ENCODE results near the gene GTPBP8. TPM values are rescaled to one million over a fixed set of nuclear protein-coding genes. Genes with fewer than 3 reads are reported as not detected.

Gene GTPBP8
- total RNA-seq, 2 donors from 2014 or later = 17.0 to 17.2 TPM

DNA sequence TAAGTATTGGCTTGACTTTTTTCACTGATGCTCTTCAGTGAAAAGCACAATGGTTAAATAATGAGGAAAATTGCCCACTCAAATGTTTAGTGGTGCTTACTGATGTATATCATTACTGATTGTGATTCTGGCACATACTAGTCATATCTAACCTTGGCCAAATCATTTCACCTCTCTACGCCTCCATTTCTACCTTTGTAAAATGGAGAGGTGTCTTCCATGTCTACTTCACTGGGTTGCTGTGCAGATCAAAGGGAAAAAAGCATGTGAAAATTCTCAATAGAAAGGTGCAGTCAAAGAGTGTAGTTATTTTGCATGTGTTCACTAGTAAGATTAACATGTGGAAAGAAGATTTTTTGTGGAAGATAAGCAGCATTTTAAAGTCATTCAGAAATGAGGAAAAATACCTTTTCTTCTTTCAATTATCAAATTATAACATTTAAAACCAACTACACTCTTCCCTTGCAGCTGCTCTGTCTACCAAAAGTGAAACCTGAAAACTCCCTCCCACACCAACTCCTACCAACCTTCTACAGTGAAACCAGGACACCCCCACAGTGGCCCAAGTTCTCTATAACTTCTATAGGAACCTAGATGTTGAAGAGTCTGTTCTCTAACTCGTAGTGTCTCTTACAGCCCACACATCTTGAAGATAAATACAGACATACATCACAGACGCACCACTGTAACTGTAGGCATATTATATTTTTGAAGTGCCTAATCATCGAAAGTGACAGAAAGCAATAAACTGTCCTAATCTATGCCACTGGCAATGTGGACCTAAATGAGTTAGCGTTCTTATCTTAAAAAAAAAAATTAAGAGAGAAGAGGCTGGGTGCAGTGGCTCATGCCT, 17.2 kb upstream of the GTPBP8 start:
- TF ChIP-seq, protein P1, sequence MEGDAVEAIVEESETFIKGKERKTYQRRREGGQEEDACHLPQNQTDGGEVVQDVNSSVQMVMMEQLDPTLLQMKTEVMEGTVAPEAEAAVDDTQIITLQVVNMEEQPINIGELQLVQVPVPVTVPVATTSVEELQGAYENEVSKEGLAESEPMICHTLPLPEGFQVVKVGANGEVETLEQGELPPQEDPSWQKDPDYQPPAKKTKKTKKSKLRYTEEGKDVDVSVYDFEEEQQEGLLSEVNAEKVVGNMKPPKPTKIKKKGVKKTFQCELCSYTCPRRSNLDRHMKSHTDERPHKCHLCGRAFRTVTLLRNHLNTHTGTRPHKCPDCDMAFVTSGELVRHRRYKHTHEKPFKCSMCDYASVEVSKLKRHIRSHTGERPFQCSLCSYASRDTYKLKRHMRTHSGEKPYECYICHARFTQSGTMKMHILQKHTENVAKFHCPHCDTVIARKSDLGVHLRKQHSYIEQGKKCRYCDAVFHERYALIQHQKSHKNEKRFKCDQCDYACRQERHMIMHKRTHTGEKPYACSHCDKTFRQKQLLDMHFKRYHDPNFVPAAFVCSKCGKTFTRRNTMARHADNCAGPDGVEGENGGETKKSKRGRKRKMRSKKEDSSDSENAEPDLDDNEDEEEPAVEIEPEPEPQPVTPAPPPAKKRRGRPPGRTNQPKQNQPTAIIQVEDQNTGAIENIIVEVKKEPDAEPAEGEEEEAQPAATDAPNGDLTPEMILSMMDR (IDR thresholded peaks at IDR 0.05) = no peak
- Histone ChIP-seq H3K4me1 (no peaks in the 10 kb centered on the region), H3K27me3 (no peaks in the 10 kb centered on the region), H3K36me3 (no peaks in the 10 kb centered on the region), H3K4me3 (peak overlapping the region; percentile 1), H3K27ac (peak overlapping the region; percentile 39), H3K9me3 (no peaks in the 10 kb centered on the region), H3K9ac (ENCODE audit: low read depth in 2 of 2, low read length in 2 of 2) (peak overlapping the region in 1 of 2 donors; percentile 9)
- no peak for DNase-seq
- intact Hi-C loops (cut with DNase I) = no loop called here

DNA sequence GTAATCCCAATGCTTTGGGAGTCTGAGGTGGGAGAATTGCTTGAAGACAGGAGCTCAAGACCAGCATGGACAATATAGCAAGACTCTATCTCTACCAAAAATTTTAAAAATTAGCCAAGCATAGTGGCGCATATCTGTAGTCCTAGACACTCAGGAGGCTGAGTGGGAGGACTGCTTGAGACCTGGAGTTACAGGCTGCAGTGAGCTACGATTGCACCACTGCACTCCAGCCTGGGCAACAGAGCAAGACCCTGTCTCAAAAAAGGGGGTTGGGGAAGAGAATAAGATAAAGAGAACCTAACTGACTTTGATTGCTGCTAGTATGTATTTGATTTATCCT, 16.6 kb upstream of the GTPBP8 start:
- DNase-seq = no peak
- Histone ChIP-seq H3K36me3 (no peaks in the 10 kb centered on the region), H3K27ac (peak overlapping the region; percentile 39), H3K9me3 (no peaks in the 10 kb centered on the region), H3K4me1 (no peaks in the 10 kb centered on the region), H3K9ac (ENCODE audit: low read depth in 2 of 2, low read length in 2 of 2) (peak overlapping the region in 1 of 2 donors; percentile 9), H3K4me3 (peak overlapping the region; percentile 1), H3K27me3 (no peaks in the 10 kb centered on the region)
- TF ChIP-seq, protein P1 (IDR thresholded peaks at IDR 0.05) = no peak
- intact Hi-C loops (cut with DNase I) = no loop called here

DNA sequence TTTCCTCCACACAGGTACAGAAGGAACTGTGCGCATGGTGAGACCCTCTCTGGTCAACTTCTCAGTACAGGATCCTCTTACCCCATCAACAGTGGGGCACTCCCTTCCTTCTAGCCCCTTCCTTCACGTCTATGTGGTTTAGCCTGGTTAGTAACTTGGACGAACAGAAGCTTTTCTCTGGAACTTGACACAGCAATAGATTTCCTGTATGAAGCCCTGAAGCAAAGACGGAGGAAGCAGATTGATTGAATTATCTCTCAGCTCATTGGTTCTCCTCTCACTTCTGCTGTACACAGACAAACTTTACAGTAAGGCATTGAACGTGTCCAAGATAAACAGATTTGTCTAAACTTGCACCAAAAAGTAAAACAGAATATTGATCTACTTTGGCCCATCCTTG, 15.9 kb upstream of the GTPBP8 start, which contains the start of gene CD200R1:
Gene CD200R1 (minus strand): TSS at position 210 of the 400 bp plus-strand sequence. CDS start 246 bp downstream, outside the sequence.
- no peaks in the 10 kb centered on the region for H3K9me3 ChIP-seq
- peak within 1 kb of the TSS; percentile 1 for H3K4me3 ChIP-seq
- peak within 1 kb of the TSS; percentile 39 for H3K27ac ChIP-seq
- intact Hi-C loops (cut with DNase I) = loop anchor here (5.0 kb wide), 1 partner anchor 243 kb away; no protein-coding TSS in a partner anchor
- H3K27me3 ChIP-seq = no peaks in the 10 kb centered on the region
- H3K4me1 ChIP-seq = no peaks in the 10 kb centered on the region
- TF ChIP-seq, protein P1 (IDR thresholded peaks at IDR 0.05) = no peak
- peak within 1 kb of the TSS in 1 of 2 donors; percentile 9 for H3K9ac ChIP-seq (ENCODE audit: low read depth in 2 of 2, low read length in 2 of 2)
- DNase-seq = no peak
- no peaks in the 10 kb centered on the region for H3K36me3 ChIP-seq

DNA sequence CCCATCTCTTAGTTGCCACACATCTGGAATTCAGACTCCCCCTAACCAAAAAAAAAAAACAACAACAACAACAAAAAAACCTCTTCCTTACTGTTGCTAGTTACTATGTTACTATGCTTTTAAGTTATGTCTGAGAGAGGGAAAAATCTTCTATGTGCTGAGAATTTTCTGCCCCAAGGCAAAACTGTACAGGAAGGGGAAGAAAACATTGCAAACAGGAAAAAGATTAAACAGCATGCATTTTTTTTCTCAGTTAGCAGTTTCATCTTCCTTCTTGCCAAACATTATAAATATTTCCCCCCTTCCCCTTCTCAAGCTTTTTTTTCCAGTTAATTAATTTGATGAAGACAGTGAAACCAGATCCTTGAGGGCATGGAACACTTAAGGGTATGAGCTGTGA, 14.8 kb upstream of the GTPBP8 start:
- Histone ChIP-seq H3K27me3 (no peaks in the 10 kb centered on the region), H3K36me3 (no peaks in the 10 kb centered on the region), H3K27ac (no peak overlapping the region), H3K9ac (ENCODE audit: low read depth in 2 of 2, low read length in 2 of 2) (no peak overlapping the region), H3K4me1 (no peaks in the 10 kb centered on the region), H3K4me3 (no peak overlapping the region), H3K9me3 (no peaks in the 10 kb centered on the region)
- intact Hi-C loops (cut with DNase I) = loop anchor here (2.0 to 5.0 kb wide), 2 partner anchors 244 to 333 kb away; no protein-coding TSS in a partner anchor
- no peak for DNase-seq
- TF ChIP-seq, protein P1 (IDR thresholded peaks at IDR 0.05) = no peak

DNA sequence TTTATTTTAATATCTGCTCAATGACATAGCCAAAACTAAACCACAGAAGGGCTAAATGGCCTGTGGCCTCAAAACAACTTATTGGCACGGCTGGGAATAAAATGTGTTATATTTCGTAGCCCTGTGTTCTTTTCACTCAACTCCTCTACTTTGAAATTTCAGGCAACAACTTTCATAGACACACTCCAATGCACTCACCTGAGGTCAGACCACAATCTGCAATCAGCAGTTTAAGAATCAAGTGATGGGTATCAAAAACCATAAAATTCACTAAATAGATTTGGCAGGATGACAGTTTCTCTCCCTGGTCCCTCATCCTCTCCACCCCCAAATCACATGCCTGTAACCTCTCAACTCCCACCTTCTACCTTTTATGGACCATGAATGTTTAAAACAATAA, 13.8 kb upstream of the GTPBP8 start:
- TF ChIP-seq, protein P1 (IDR thresholded peaks at IDR 0.05) = no peak
- no peak overlapping the region for H3K27ac ChIP-seq
- intact Hi-C loops (cut with DNase I) = loop anchor here (2.0 to 5.0 kb wide), 2 partner anchors 245 to 334 kb away; no protein-coding TSS in a partner anchor

More for the DNA sequence above, 13.8 kb upstream of the GTPBP8 start:
- H3K9me3 ChIP-seq = no peaks in the 10 kb centered on the region
- H3K36me3 ChIP-seq = no peaks in the 10 kb centered on the region
- no peaks in the 10 kb centered on the region for H3K4me1 ChIP-seq
- H3K4me3 ChIP-seq = no peak overlapping the region
- no peak for DNase-seq
- H3K9ac ChIP-seq (ENCODE audit: low read depth in 2 of 2, low read length in 2 of 2) = no peak overlapping the region
- H3K27me3 ChIP-seq = no peaks in the 10 kb centered on the region

Measured in colonic mucosa (tissue), 4 donors.